ENCODE measurements around the gene UNC13A. TPM values are rescaled to one million over a fixed set of nuclear protein-coding genes. Genes with fewer than 3 reads are reported as not detected.

The UNC13A gene
- total and polyA plus RNA-seq, 2 of the 13 experiments (the other 11 are each of a cell fraction or from before 2014, with no cell fraction given), result 0.11 to 0.45 TPM

GRCh38 chr19:17632577-17632976 is 55.6 kb downstream of the UNC13A start:
- H2AFZ ChIP-seq (ENCODE audit: low read length), result no peak overlapping the region
- H3K4me2 ChIP-seq (ENCODE audit: low read depth, low read length), result no peak overlapping the region
- no peak overlapping the region for H3K27ac ChIP-seq (ENCODE audit: extremely low read length, insufficient read depth, low read length)
- ChIA-PET POLR2A (no interaction called here), CTCF (ENCODE audit: low intra/inter-chr PET ratio, low total read pairs) (no interaction called here)
- DNase-seq (ENCODE audit: low spot score) (no peak), FAIRE-seq (no peak), ATAC-seq (no peak)
- WGBS (ENCODE audit: low lambda C conversion rate), result 44% methylated on average over 9 of the region's 9 CpGs
- H3K9me3 ChIP-seq (ENCODE audit: low read length), result no peaks in the 10 kb centered on the region
- H3K9ac ChIP-seq (ENCODE audit: insufficient read depth, low read depth, low read length), result no peak overlapping the region
- no peaks in the 10 kb centered on the region for H3K79me2 ChIP-seq (ENCODE audit: insufficient read depth, low read length)
- in situ Hi-C loops (cut with HindIII; ENCODE audit: extremely low pct_ligation_motif_present, low pct_unique_long_range_greater_than_20kb) (no loop called here), intact Hi-C loops (cut with micrococcal nuclease; ENCODE audit: unreplicated experiment) (no loop called here)
- 0 out of 5 replicates have a peak, but pooled peaks cover 0 to 6% of the 10 kb centered on the region in 2 experiments for H3K27me3 ChIP-seq (ENCODE audit: control insufficient read depth in 1 of 2, insufficient read depth in 2 of 2, low read length in 2 of 2)
- H3K4me1 ChIP-seq (ENCODE audit: insufficient read depth, low read length), result no peaks in the 10 kb centered on the region
- no peaks in the 10 kb centered on the region for H3K36me3 ChIP-seq (replicated peaks in 1 of 2; ENCODE audit: control insufficient read depth in 1 of 2, insufficient read depth in 2 of 2, low read length in 2 of 2)
- BruUV-seq (replicated peaks), result no TSS peak
- TF ChIP-seq TSC22D2 (CRISPR knock-in tag; IDR thresholded peaks at IDR 0.05; ENCODE audit: borderline replicate concordance) (no peak), ZNF30 (CRISPR knock-in tag; IDR thresholded peaks at IDR 0.05) (no peak), GFI1 (CRISPR knock-in tag; IDR thresholded peaks at IDR 0.05; ENCODE audit: borderline replicate concordance) (no peak), RBFOX2 (IDR thresholded peaks at IDR 0.05; ENCODE audit: low read depth, low read length) (no peak), ZFP41 (CRISPR knock-in tag; IDR thresholded peaks at IDR 0.05; ENCODE audit: borderline replicate concordance) (no peak)
- no peaks in the 10 kb centered on the region for H4K20me1 ChIP-seq (ENCODE audit: insufficient read depth, low read length)
- H3K4me3 ChIP-seq (replicated peaks in 1 of 3; ENCODE audit: insufficient read depth in 1 of 3, low read depth in 2 of 3, low read length in 3 of 3), result no peak overlapping the region

GRCh38 chr19:17629760-17630159 is 58.4 kb downstream of the UNC13A start:
- in situ Hi-C loops (cut with HindIII; ENCODE audit: extremely low pct_ligation_motif_present, low pct_unique_long_range_greater_than_20kb) (no loop called here), intact Hi-C loops (cut with micrococcal nuclease; ENCODE audit: unreplicated experiment) (no loop called here)
- Histone ChIP-seq H3K27me3 (ENCODE audit: control insufficient read depth in 1 of 2, insufficient read depth in 2 of 2, low read length in 2 of 2) (0 out of 5 replicates have a peak, but pooled peaks cover 0 to 6% of the 10 kb centered on the region in 2 experiments), H3K27ac (ENCODE audit: extremely low read length, insufficient read depth, low read length) (no peak overlapping the region), H4K20me1 (ENCODE audit: insufficient read depth, low read length) (no peaks in the 10 kb centered on the region), H3K9ac (ENCODE audit: insufficient read depth, low read depth, low read length) (no peak overlapping the region), H3K36me3 (replicated peaks in 1 of 2; ENCODE audit: control insufficient read depth in 1 of 2, insufficient read depth in 2 of 2, low read length in 2 of 2) (no peaks in the 10 kb centered on the region), H2AFZ (ENCODE audit: low read length) (no peak overlapping the region), H3K79me2 (ENCODE audit: insufficient read depth, low read length) (no peaks in the 10 kb centered on the region), H3K4me3 (replicated peaks in 1 of 3; ENCODE audit: insufficient read depth in 1 of 3, low read depth in 2 of 3, low read length in 3 of 3) (no peak overlapping the region), H3K4me2 (ENCODE audit: low read depth, low read length) (no peak overlapping the region), H3K9me3 (ENCODE audit: low read length) (no peaks in the 10 kb centered on the region), H3K4me1 (ENCODE audit: insufficient read depth, low read length) (no peaks in the 10 kb centered on the region)
- ATAC-seq, result no peak
- no peak for FAIRE-seq
- DNase-seq (ENCODE audit: low spot score), result no peak
- peak; percentile 80 for TF ChIP-seq ATF7 (IDR thresholded peaks at IDR 0.05)
- no peak for TF ChIP-seq ATF7 (CRISPR knock-in tag; IDR thresholded peaks at IDR 0.05)
- TF ChIP-seq ARHGAP35 (CRISPR knock-in tag; IDR thresholded peaks at IDR 0.05; ENCODE audit: borderline replicate concordance), result no peak
- BruUV-seq (replicated peaks), result no TSS peak
- ChIA-PET CTCF (ENCODE audit: low intra/inter-chr PET ratio, low total read pairs) (no interaction called here), POLR2A (no interaction called here)
- WGBS (ENCODE audit: low lambda C conversion rate), result 0% methylated on average over 2 of the region's 2 CpGs

Measured in HepG2 (cell line).